ENCODE data around the gene CFAP77.

Gene CFAP77

GRCh38 chr9:132488626-132489025, 78.6 kb downstream of the CFAP77 start:
- no peak for DNase-seq

GRCh38 chr9:132489536-132489935, 79.5 kb downstream of the CFAP77 start:
- no peak for DNase-seq

GRCh38 chr9:132494857-132495256, 84.8 kb downstream of the CFAP77 start:
- no peak for DNase-seq

- no peak for DNase-seq
Observed at GRCh38 chr9:132497731-132498130, 87.7 kb downstream of the CFAP77 start.

- DNase-seq: no peak
Observed at GRCh38 chr9:132498531-132499210, 88.7 kb downstream of the CFAP77 start.

- no peak for DNase-seq
Observed at GRCh38 chr9:132499251-132499650, 89.2 kb downstream of the CFAP77 start.

- no peak for DNase-seq
Observed at GRCh38 chr9:132500193-132500592, 90.2 kb downstream of the CFAP77 start.

- no peak for DNase-seq
Observed at GRCh38 chr9:132502480-132502879, 92.5 kb downstream of the CFAP77 start.

- DNase-seq: no peak
Observed at GRCh38 chr9:132503116-132503515, 93.1 kb downstream of the CFAP77 start.

GRCh38 chr9:132504488-132504887, 94.5 kb downstream of the CFAP77 start:
- DNase-seq: no peak

- DNase-seq: no peak
Observed at GRCh38 chr9:132505991-132506655, 96.1 kb downstream of the CFAP77 start.

- peak in 1 of 51 donors; percentile 3 for DNase-seq
Observed at GRCh38 chr9:132506977-132507669, 97.1 kb downstream of the CFAP77 start.

- DNase-seq: peak in 39 of 51 donors; percentile 1 to 66 (median 26)
Observed at GRCh38 chr9:132507670-132508469, 97.9 kb downstream of the CFAP77 start.

GRCh38 chr9:132509928-132510874, 100.2 kb downstream of the CFAP77 start:
- DNase-seq: no peak

GRCh38 chr9:132511191-132511999, 101.4 kb downstream of the CFAP77 start:
- no peak for DNase-seq

- DNase-seq: no peak
Observed at GRCh38 chr9:132513416-132513815, 103.4 kb downstream of the CFAP77 start.

- no peak for DNase-seq
Observed at GRCh38 chr9:132514011-132514744, 104.2 kb downstream of the CFAP77 start.

- no peak for DNase-seq
Observed at GRCh38 chr9:132514821-132515220, 104.8 kb downstream of the CFAP77 start.

GRCh38 chr9:132516301-132516700, 106.3 kb downstream of the CFAP77 start:
- no peak for DNase-seq

Measured in hypothalamus (tissue), 51 donors.